ENCODE measurements around the gene RNU6-1. TPM values are rescaled to one million over a fixed set of nuclear protein-coding genes. Genes with fewer than 3 reads are reported as not detected.

RNU6-1 gene
- total RNA-seq, 1 experiment from 2014 or later, result not detected

DNA sequence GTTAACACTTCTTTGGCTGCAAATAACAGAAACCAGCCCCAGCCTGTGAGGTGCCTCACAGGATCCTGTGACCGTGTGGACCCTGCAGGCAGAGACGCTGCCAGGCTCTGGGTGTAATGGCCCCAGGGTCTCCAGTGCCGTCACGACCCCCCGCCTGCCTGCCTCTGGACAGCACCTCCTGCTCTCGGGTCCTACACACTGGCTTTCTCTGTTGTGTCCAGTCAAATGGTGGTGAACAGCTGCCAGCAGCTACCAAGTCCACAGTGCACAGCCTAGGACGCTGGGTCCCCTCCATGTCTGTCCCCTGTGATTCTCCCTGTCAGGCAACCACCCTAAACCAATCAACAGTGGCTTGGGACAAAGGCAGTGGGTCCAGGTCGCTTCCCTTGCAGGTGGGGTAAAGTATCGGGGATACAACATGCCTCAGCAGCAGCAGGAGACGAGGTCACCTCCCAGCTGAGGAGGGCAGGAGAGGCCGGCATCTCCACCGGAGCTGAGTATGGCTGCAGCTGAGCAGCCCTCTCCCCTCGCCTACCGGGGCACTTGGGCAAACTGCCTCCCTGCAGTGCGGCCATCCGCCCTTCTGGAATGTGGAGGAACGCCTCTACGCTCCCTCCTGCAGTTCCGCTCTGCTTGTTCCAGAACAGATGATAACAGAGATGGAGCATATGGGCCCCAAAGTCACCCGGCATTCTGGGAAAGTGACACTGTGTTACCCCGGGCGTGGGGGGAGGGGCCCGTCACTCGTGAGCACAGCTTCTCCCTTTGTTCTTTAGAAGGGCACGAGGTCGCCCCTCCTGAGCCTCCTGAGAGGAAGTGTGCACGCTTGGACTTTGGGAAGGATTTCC is 35.6 kb downstream of the RNU6-1 start:
- POLR2A ChIA-PET, result no interaction called here
- BruUV-seq (replicated peaks), result no TSS peak
- intact Hi-C loops (cut with micrococcal nuclease; ENCODE audit: unreplicated experiment) (no loop called here), in situ Hi-C loops (cut with HindIII; ENCODE audit: low pct_unique_long_range_greater_than_20kb, low sequenced_read_pairs) (no loop called here)
- Histone ChIP-seq H3K9me3 (ENCODE audit: control insufficient read depth, insufficient read depth, low read depth, low read length) (no peaks in the 10 kb centered on the region), H3K36me3 (ENCODE audit: control insufficient read depth, insufficient read depth, low read length) (no peaks in the 10 kb centered on the region), H3K27me3 (ENCODE audit: control insufficient read depth, insufficient read depth, low read length) (no peaks in the 10 kb centered on the region), H3K4me1 (ENCODE audit: control insufficient read depth, insufficient read depth, low read length) (no peaks in the 10 kb centered on the region), H3K4me3 (ENCODE audit: low read depth in 2 of 2, low read length in 2 of 2) (no peak overlapping the region), H3K27ac (ENCODE audit: low read length) (no peak overlapping the region)
- TF ChIP-seq, protein P1, sequence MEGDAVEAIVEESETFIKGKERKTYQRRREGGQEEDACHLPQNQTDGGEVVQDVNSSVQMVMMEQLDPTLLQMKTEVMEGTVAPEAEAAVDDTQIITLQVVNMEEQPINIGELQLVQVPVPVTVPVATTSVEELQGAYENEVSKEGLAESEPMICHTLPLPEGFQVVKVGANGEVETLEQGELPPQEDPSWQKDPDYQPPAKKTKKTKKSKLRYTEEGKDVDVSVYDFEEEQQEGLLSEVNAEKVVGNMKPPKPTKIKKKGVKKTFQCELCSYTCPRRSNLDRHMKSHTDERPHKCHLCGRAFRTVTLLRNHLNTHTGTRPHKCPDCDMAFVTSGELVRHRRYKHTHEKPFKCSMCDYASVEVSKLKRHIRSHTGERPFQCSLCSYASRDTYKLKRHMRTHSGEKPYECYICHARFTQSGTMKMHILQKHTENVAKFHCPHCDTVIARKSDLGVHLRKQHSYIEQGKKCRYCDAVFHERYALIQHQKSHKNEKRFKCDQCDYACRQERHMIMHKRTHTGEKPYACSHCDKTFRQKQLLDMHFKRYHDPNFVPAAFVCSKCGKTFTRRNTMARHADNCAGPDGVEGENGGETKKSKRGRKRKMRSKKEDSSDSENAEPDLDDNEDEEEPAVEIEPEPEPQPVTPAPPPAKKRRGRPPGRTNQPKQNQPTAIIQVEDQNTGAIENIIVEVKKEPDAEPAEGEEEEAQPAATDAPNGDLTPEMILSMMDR (IDR thresholded peaks at IDR 0.05), result no peak
- TF ChIP-seq POLR2AphosphoS5 (IDR thresholded peaks at IDR 0.05; ENCODE audit: low read depth, low read length), result no peak
- no peak for TF ChIP-seq TCF7L2 (IDR thresholded peaks at IDR 0.05; ENCODE audit: low read depth, low read length)
- TF ChIP-seq, protein P2, sequence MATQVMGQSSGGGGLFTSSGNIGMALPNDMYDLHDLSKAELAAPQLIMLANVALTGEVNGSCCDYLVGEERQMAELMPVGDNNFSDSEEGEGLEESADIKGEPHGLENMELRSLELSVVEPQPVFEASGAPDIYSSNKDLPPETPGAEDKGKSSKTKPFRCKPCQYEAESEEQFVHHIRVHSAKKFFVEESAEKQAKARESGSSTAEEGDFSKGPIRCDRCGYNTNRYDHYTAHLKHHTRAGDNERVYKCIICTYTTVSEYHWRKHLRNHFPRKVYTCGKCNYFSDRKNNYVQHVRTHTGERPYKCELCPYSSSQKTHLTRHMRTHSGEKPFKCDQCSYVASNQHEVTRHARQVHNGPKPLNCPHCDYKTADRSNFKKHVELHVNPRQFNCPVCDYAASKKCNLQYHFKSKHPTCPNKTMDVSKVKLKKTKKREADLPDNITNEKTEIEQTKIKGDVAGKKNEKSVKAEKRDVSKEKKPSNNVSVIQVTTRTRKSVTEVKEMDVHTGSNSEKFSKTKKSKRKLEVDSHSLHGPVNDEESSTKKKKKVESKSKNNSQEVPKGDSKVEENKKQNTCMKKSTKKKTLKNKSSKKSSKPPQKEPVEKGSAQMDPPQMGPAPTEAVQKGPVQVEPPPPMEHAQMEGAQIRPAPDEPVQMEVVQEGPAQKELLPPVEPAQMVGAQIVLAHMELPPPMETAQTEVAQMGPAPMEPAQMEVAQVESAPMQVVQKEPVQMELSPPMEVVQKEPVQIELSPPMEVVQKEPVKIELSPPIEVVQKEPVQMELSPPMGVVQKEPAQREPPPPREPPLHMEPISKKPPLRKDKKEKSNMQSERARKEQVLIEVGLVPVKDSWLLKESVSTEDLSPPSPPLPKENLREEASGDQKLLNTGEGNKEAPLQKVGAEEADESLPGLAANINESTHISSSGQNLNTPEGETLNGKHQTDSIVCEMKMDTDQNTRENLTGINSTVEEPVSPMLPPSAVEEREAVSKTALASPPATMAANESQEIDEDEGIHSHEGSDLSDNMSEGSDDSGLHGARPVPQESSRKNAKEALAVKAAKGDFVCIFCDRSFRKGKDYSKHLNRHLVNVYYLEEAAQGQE (IDR thresholded peaks at IDR 0.05; ENCODE audit: insufficient read depth in 1 of 2, low read depth in 2 of 2, low read length in 1 of 2), result no peak
- TF ChIP-seq SIN3A (IDR thresholded peaks at IDR 0.05; ENCODE audit: borderline replicate concordance, insufficient read depth, low read depth, low read length), result no peak
- DNase-seq (ENCODE audit: low read depth, low spot score), result no peak
- no peak for ATAC-seq
- CTCF ChIA-PET, result no interaction called here

DNA sequence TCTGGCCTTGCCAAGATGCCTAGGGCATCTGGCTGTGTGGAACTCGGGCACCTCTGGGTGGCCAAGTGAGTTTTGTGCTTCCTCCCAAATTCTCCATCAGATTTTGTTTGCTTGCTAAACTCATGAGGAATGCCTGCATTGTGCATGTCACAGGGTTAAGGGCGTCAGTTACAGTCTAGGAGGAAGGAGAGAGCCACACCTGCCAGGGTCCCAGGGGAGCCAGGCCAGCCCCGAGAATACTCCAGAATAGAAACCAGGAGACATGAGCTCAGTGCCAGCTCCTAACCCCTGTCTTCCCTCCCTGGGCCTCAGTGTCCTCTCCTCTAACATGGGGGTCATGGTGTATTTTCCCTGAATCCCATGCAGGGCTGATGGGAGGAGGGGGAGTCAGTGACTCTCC is 36.5 kb downstream of the RNU6-1 start:
- ChIA-PET POLR2A (no interaction called here), CTCF (no interaction called here)
- intact Hi-C loops (cut with micrococcal nuclease; ENCODE audit: unreplicated experiment) (no loop called here), in situ Hi-C loops (cut with HindIII; ENCODE audit: low pct_unique_long_range_greater_than_20kb, low sequenced_read_pairs) (no loop called here)
- no TSS peak for BruUV-seq (replicated peaks)
- Histone ChIP-seq H3K27me3 (ENCODE audit: control insufficient read depth, insufficient read depth, low read length) (no peaks in the 10 kb centered on the region), H3K36me3 (ENCODE audit: control insufficient read depth, insufficient read depth, low read length) (no peaks in the 10 kb centered on the region), H3K9me3 (ENCODE audit: control insufficient read depth, insufficient read depth, low read depth, low read length) (no peaks in the 10 kb centered on the region), H3K4me3 (ENCODE audit: low read depth in 2 of 2, low read length in 2 of 2) (no peak overlapping the region), H3K4me1 (ENCODE audit: control insufficient read depth, insufficient read depth, low read length) (no peaks in the 10 kb centered on the region), H3K27ac (ENCODE audit: low read length) (no peak overlapping the region)
- TF ChIP-seq, protein P2 (IDR thresholded peaks at IDR 0.05; ENCODE audit: insufficient read depth in 1 of 2, low read depth in 2 of 2, low read length in 1 of 2), result no peak
- no peak for TF ChIP-seq SIN3A (IDR thresholded peaks at IDR 0.05; ENCODE audit: borderline replicate concordance, insufficient read depth, low read depth, low read length)
- no peak for TF ChIP-seq POLR2AphosphoS5 (IDR thresholded peaks at IDR 0.05; ENCODE audit: low read depth, low read length)
- TF ChIP-seq, protein P1 (IDR thresholded peaks at IDR 0.05), result no peak
- TF ChIP-seq TCF7L2 (IDR thresholded peaks at IDR 0.05; ENCODE audit: low read depth, low read length), result no peak
- no peak for DNase-seq (ENCODE audit: low read depth, low spot score)
- ATAC-seq, result no peak
